Heart right ventricle (tissue), 16 donors: ENCODE data around the gene SELENBP1. TPM values are rescaled to one million over a fixed set of nuclear protein-coding genes. Genes with fewer than 3 reads are reported as not detected.
"Not testable (repeated sequence)": the region's sequence is repeated elsewhere in the genome, so short reads cannot be mapped to it uniquely, and the experiment has no call there.

ENCODE experiments used
- ATAC-seq, 8 donors: fragments of 200-7000 bp; cut with Tn5 transposase; one replicate each; pipeline ENCODE4 v1.9.1; 2020; ENCODE audit warnings: mild to moderate bottlenecking in 8 of 8, moderate library complexity in 8 of 8, moderate number of reproducible peaks in 1 of 8
- DNase-seq, 2 donors: peaks; one replicate each; pipeline ENCODE4 v3.0.0-alpha.2; 2020
- H3K27ac ChIP-seq, 10 donors: fragments of 200-600 bp; sonication (generic) in 2 of 10; one replicate each; pipeline versions ENCODE4 v1.5.0 to v1.8.0; 2020 to 2022; ENCODE audit warnings: mild to moderate bottlenecking in 3 of 10
- H3K27me3 ChIP-seq, 7 donors: fragments of 200-600 bp; one replicate each; pipeline ENCODE4 v1.8.0; 2021 to 2022; ENCODE audit warnings: mild to moderate bottlenecking in 2 of 7
- H3K36me3 ChIP-seq, 9 donors: fragments of 200-600 bp; sonication (generic) in 1 of 9; one replicate each; pipeline versions ENCODE4 v1.5.0 to v1.8.0; 2020 to 2022; ENCODE audit warnings: mild to moderate bottlenecking in 2 of 9
- H3K4me1 ChIP-seq, 9 donors: fragments of 200-600 bp; sonication (generic) in 1 of 9; one replicate each; pipeline versions ENCODE4 v1.5.0 to v1.8.0; 2020 to 2022; ENCODE audit warnings: mild to moderate bottlenecking in 4 of 9
- H3K4me3 ChIP-seq, 10 donors: fragments of 200-600 bp; sonication (generic) in 2 of 10; one replicate each; pipeline versions ENCODE4 v1.5.0 to v1.8.0; 2020 to 2022; ENCODE audit warnings: mild to moderate bottlenecking in 7 of 10, moderate library complexity in 2 of 10
- H3K9me3 ChIP-seq, 11 donors: fragments of 200-600 bp in 10 of 11; sonication (generic) in 2 of 11; one replicate each; pipeline versions ENCODE4 v1.5.0 to v1.8.0; 2013 to 2022; ENCODE audit warnings: mild to moderate bottlenecking in 2 of 11, control low read depth in 1 of 11, moderate library complexity in 1 of 11
- CTCF ChIP-seq, 9 donors: fragments of 200-600 bp; sonication (generic) in 2 of 9; IDR thresholded peaks; one replicate each; pipeline versions ENCODE4 v1.5.0 to v1.8.0; 2021 to 2022; ENCODE audit warnings: antibody characterized with exemption in 9 of 9, mild to moderate bottlenecking in 5 of 9, moderate library complexity in 1 of 9
- WGBS, 2 donors: extraction: QIAGEN DNeasy Blood & Tissue Kit; methylation state at CpG; one replicate each; pipeline ENCODE4 v1.1.7; 2013; ENCODE audit warnings: inconsistent platforms in 1 of 2; 5-methylcytosine and 5-hydroxymethylcytosine counted together
- intact Hi-C, 10 donors: fragments of 100-400 bp; cut with DNase I; formaldehyde crosslinking; loops; one replicate each; pipeline versions ENCODE4 v1.11.1 to v1.14.2; 2022
- polyA plus RNA-seq, 2 donors: library from polyadenylated mRNA; stranded (reverse); fragments of 200-250 nt; gene quantifications; one replicate each; pipeline ENCODE4 v1.2.3, GENCODE V29; 2013
- total RNA-seq, 10 donors: library from RNA; stranded (reverse); fragmentation: NEBNext Ultra II Directional in 3 of 10; extraction: Animal tissue kit (Norgen Biotek cat#: 25700) in 3 of 10; gene quantifications; one replicate each; pipeline versions ENCODE4 v1.2.1 to v1.2.4, GENCODE V29; 2021 to 2023
- donor health status: Arrhythmogenic right ventricular cardiomyopathy.
- donor health status: ischemic (EF 13 %, LVEDD 7.1; RV severe dilation, severe dysfunction).
- donor health status: healthy with polysubstance abuse.
- donor health status: DM: no; HTN: yes; CAD: no.
- donor health status: DM: no; HTN: no; CAD: no.
- donor health status: ischemic (EF 25% LVEDD 6.9; RV normal size, moderate dysfunction).
- donor health status: ischemic (EF 25% LVEDD 5.7; RV mildly dilated, moderate dysfunction).
- donor health status: healthy.
- donor health status: DM: yes; HTN: yes; CAD: no.
- donor health status: Ischemic cardiomyopathy.
- donor health status: ischemic (EF 35%, LVEDD 5.7; RV mildly dilated, moderate dysfunction).
- donor health status: nonischemic (EF 11% LVEDD 7.7; RV severe dilation, severe dysfunction).
- donor health status: DM: yes; HTN: yes; CAD: no.
- donor health status: PGD.
- donor health status: ischemic (EF 29% LVEDD 5.4; RV normal size, mild dysfunction).
- donor health status: nonischemic (EF 23%, LVEDD 6.1; RV moderate dilation, normal function).

Gene SELENBP1
- total and polyA plus RNA-seq, 12 donors, result 20.7 to 112 (median 56.2) TPM

- no peak for ATAC-seq
- H3K27ac ChIP-seq, result no peak overlapping the region
- DNase-seq, result no peak
- no peaks in the 10 kb centered on the region for H3K27me3 ChIP-seq
- intact Hi-C loops, result loop anchor here in 4 of 10 donors (10.0 kb wide), 2 partner anchors 49 to 89 kb away; partner anchors contain the start of gene RFX5 (in 2 of the 4)
- no peaks in the 10 kb centered on the region for H3K36me3 ChIP-seq
- peaks cover 0 to 5% (median 0%) of the 10 kb centered on the region in 11 donors for H3K9me3 ChIP-seq
- no peak overlapping the region for H3K4me3 ChIP-seq
- no peak for TF ChIP-seq CTCF (IDR thresholded peaks at IDR 0.05)
- H3K4me1 ChIP-seq, result no peaks in the 10 kb centered on the region
Observed at GRCh38 chr1:151393583-151393982, 21.1 kb upstream of the SELENBP1 start.

- WGBS, 2 donors, result 80 to 91% methylated on average over 3 of the region's 3 CpGs
- peaks cover 0 to 5% (median 0%) of the 10 kb centered on the region in 11 donors for H3K9me3 ChIP-seq
- no peak overlapping the region for H3K27ac ChIP-seq
- no peak for DNase-seq
- H3K27me3 ChIP-seq, result no peaks in the 10 kb centered on the region
- no peak overlapping the region for H3K4me3 ChIP-seq
- intact Hi-C loops, result loop anchor here in 4 of 10 donors (10.0 kb wide), 2 partner anchors 46 to 86 kb away; partner anchors contain the start of gene RFX5 (in 2 of the 4)
- no peaks in the 10 kb centered on the region for H3K36me3 ChIP-seq
- no peaks in the 10 kb centered on the region for H3K4me1 ChIP-seq
- no peak for TF ChIP-seq CTCF (IDR thresholded peaks at IDR 0.05)
- no peak for ATAC-seq
Observed at GRCh38 chr1:151391079-151391563, 18.6 kb upstream of the SELENBP1 start.

- not testable (repeated sequence) for H3K4me1 ChIP-seq, ATAC-seq, H3K27ac ChIP-seq, H3K27me3 ChIP-seq, DNase-seq, H3K4me3 ChIP-seq, H3K36me3 ChIP-seq, H3K9me3 ChIP-seq
- 93 to 94% methylated on average over 22 of the region's 22 CpGs for WGBS, 2 donors
- intact Hi-C loops, result loop anchor here in 4 of 10 donors (10.0 kb wide), 2 partner anchors 46 to 86 kb away; partner anchors contain the start of gene RFX5 (in 2 of the 4)
Observed at GRCh38 chr1:151390221-151391078, 17.9 kb upstream of the SELENBP1 start.

GRCh38 chr1:151386002-151386401 is 13.5 kb upstream of the SELENBP1 start:
- Histone ChIP-seq H3K36me3 (no peaks in the 10 kb centered on the region), H3K4me1 (no peaks in the 10 kb centered on the region), H3K27me3 (no peaks in the 10 kb centered on the region), H3K9me3 (no peaks in the 10 kb centered on the region), H3K4me3 (no peak overlapping the region), H3K27ac (no peak overlapping the region)
- DNase-seq, result no peak
- 90 to 94% methylated on average over 2 of the region's 2 CpGs for WGBS, 2 donors
- intact Hi-C loops, result no loop called here
- no peak for TF ChIP-seq CTCF (IDR thresholded peaks at IDR 0.05)
- ATAC-seq, result no peak

- Histone ChIP-seq H3K9me3 (no peaks in the 10 kb centered on the region), H3K4me3 (no peak overlapping the region), H3K27ac (no peak overlapping the region), H3K27me3 (no peaks in the 10 kb centered on the region), H3K36me3 (no peaks in the 10 kb centered on the region), H3K4me1 (no peaks in the 10 kb centered on the region)
- no peak for ATAC-seq
- intact Hi-C loops, result no loop called here
- WGBS, 2 donors, result 78 to 80% methylated on average over 3 of the region's 3 CpGs
- no peak for TF ChIP-seq CTCF (IDR thresholded peaks at IDR 0.05)
- DNase-seq, result no peak
Observed at GRCh38 chr1:151384584-151384983, 12.1 kb upstream of the SELENBP1 start.
